Osteocyte (in vitro differentiated cells): ENCODE measurements around the gene GPC5. TPM values are rescaled to one million over a fixed set of nuclear protein-coding genes. Genes with fewer than 3 reads are reported as not detected.

Source experiments
- DNase-seq: peaks from one replicate; pipeline ENCODE4 v3.0.0; 2021; ENCODE audit warnings: mixed read lengths; ENCODE audit not compliant: unreplicated experiment; ENCODE audit errors: extremely low spot score
- H3K27ac Mint-ChIP-seq: one replicate; pipeline ENCODE4 v1.8.0; 2021; ENCODE audit warnings: mild to moderate bottlenecking, mixed read lengths; ENCODE audit not compliant: unreplicated experiment
- H3K27me3 Mint-ChIP-seq: one replicate; pipeline ENCODE4 v1.8.0; 2021; ENCODE audit warnings: mixed read lengths; ENCODE audit not compliant: unreplicated experiment
- H3K36me3 Mint-ChIP-seq: one replicate; pipeline ENCODE4 v1.8.0; 2021; ENCODE audit warnings: mixed read lengths; ENCODE audit not compliant: unreplicated experiment
- H3K4me1 Mint-ChIP-seq: one replicate; pipeline ENCODE4 v1.8.0; 2021; ENCODE audit warnings: mixed read lengths; ENCODE audit not compliant: unreplicated experiment
- H3K4me3 Mint-ChIP-seq: one replicate; pipeline ENCODE4 v1.8.0; 2021; ENCODE audit warnings: mild to moderate bottlenecking, moderate library complexity, mixed read lengths; ENCODE audit not compliant: unreplicated experiment
- H3K9me3 Mint-ChIP-seq: one replicate; pipeline ENCODE4 v1.8.0; 2021; ENCODE audit warnings: mixed read lengths; ENCODE audit not compliant: unreplicated experiment
- total RNA-seq: library from RNA; stranded (reverse); gene quantifications from 2 replicates; pipeline ENCODE4 v1.2.1, GENCODE V29; 2021
- TF ChIP-seq, protein P1 (sequence below): fragments of 200-600 bp; sonication (generic); IDR thresholded peaks from 2 replicates; pipeline ENCODE4 v1.5.0; 2021; ENCODE audit warnings: antibody characterized with exemption, mild to moderate bottlenecking, moderate library complexity

GPC5 gene
- total RNA-seq, 1 donor from 2014 or later: 12.9 TPM

DNA sequence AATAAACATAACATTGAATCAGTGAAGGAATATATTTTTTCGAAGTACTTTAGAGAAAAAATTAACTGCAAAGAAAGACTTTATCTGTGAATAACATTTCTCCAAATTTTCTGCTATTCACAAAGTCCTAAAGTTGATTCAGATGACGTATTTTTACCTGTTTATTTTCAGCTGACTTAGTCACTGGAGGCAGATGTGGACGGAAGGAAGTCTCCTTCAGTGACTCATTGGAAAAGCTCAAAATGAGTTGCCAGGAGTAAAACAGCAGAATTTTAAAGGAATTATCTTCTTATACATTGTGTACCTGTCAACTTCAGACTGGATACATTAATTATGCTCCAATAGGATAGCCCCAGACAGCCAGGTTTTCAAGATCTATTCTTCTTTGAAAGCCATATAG lies 1148.8 kb downstream of the GPC5 start:
- no peaks in the 10 kb centered on the region for H3K36me3 Mint-ChIP-seq
- H3K4me3 Mint-ChIP-seq: no peak overlapping the region
- H3K27me3 Mint-ChIP-seq: peaks cover 27% of the 10 kb centered on the region
- TF ChIP-seq, protein P1, sequence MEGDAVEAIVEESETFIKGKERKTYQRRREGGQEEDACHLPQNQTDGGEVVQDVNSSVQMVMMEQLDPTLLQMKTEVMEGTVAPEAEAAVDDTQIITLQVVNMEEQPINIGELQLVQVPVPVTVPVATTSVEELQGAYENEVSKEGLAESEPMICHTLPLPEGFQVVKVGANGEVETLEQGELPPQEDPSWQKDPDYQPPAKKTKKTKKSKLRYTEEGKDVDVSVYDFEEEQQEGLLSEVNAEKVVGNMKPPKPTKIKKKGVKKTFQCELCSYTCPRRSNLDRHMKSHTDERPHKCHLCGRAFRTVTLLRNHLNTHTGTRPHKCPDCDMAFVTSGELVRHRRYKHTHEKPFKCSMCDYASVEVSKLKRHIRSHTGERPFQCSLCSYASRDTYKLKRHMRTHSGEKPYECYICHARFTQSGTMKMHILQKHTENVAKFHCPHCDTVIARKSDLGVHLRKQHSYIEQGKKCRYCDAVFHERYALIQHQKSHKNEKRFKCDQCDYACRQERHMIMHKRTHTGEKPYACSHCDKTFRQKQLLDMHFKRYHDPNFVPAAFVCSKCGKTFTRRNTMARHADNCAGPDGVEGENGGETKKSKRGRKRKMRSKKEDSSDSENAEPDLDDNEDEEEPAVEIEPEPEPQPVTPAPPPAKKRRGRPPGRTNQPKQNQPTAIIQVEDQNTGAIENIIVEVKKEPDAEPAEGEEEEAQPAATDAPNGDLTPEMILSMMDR: no peak
- DNase-seq: no peak
- peaks cover 12% of the 10 kb centered on the region for H3K9me3 Mint-ChIP-seq
- no peak overlapping the region for H3K27ac Mint-ChIP-seq
- H3K4me1 Mint-ChIP-seq: no peaks in the 10 kb centered on the region

DNA sequence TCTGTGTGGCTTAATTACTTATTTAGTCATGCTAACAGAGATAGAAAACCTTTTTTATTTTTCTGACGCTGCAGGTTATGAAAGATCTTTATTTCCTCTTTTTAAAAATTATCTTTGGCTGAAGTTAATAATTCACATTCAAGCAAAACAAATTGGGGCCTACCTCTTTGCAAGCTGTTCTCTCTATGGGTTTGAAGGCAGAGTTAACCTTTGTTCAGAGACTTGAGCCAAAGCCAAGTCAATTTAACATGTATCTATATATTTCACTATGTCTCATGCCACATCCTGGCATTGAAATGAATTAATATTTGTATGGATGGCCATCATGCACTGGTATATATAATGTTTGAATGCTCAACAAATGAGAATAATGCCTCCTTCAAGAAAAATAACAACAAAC lies 1150.9 kb downstream of the GPC5 start:
- Mint-ChIP-seq H3K4me3 (no peak overlapping the region), H3K27ac (no peak overlapping the region), H3K36me3 (no peaks in the 10 kb centered on the region), H3K27me3 (peaks cover 26% of the 10 kb centered on the region), H3K4me1 (no peaks in the 10 kb centered on the region), H3K9me3 (no peaks in the 10 kb centered on the region)
- DNase-seq: no peak
- TF ChIP-seq, protein P1: no peak

DNA sequence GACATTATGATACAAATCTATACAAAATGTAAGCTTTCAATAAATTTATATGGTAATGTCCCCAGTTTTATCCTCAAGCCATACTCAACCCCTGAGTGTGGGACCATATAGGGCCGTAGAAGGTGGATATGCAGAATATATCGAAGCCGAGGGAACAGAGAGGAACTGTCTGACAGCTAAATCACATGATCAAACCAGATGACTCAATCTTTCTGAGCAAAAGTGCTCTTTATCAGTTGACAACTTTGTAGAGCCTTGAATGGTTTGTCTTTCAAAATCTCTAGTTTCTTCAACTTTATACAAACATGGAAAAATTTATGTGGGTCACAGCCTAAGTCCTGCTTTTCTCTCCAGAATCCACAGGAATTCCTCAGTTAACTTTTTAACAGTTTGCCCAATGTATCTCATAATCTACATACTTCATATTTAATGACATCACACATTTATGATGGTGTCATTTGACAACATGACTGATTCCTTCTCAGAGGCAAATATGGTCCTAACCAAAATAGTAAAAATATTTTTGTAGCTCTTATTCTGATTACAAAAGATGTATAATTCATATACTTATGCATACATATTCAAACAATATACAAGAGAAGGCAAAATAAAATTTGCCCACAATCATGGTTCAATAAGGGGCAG lies 1155.2 kb downstream of the GPC5 start:
- no peaks in the 10 kb centered on the region for H3K36me3 Mint-ChIP-seq
- H3K27ac Mint-ChIP-seq: no peak overlapping the region
- H3K4me1 Mint-ChIP-seq: no peaks in the 10 kb centered on the region
- no peak overlapping the region for H3K4me3 Mint-ChIP-seq
- no peak for DNase-seq
- peaks cover 39% of the 10 kb centered on the region for H3K27me3 Mint-ChIP-seq
- TF ChIP-seq, protein P1: no peak
- no peaks in the 10 kb centered on the region for H3K9me3 Mint-ChIP-seq

- no peaks in the 10 kb centered on the region for H3K36me3 Mint-ChIP-seq
- H3K4me3 Mint-ChIP-seq: no peak overlapping the region
- H3K4me1 Mint-ChIP-seq: no peaks in the 10 kb centered on the region
- H3K27ac Mint-ChIP-seq: no peak overlapping the region
- DNase-seq: no peak
- H3K27me3 Mint-ChIP-seq: peaks cover 37% of the 10 kb centered on the region
- TF ChIP-seq, protein P1: no peak
- no peaks in the 10 kb centered on the region for H3K9me3 Mint-ChIP-seq
Measured at GRCh38 chr13:92560883-92561282, 1162.5 kb downstream of the GPC5 start.

DNA sequence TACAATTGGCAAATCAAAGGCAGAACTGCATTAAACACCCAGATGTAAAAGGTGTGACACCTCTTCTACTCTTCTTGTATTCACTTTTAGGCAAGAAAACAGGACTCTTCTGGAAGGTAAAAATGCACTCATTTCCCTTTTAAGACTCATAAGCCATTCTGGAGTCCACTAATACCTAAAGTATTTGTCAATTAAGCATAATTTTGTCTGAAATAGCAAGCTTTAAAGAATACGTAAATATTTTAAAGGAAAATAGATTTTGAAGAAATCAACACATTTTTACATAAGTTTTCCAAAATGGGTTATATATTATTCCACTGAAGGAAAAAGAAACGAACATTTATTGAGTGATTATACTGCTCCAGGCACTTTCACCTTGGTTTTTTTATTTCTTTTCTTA lies 1166.5 kb downstream of the GPC5 start:
- Mint-ChIP-seq H3K4me3 (no peak overlapping the region), H3K27me3 (peaks cover 21% of the 10 kb centered on the region), H3K9me3 (no peaks in the 10 kb centered on the region), H3K36me3 (no peaks in the 10 kb centered on the region), H3K4me1 (no peaks in the 10 kb centered on the region), H3K27ac (no peak overlapping the region)
- TF ChIP-seq, protein P1: no peak
- DNase-seq: no peak
